GDM1 (cell line): ENCODE results near the gene KIF14.
A peak's percentile ranks its signal among the peaks of the same experiment; 100 is the strongest.

Source experiments
- DNase-seq: peaks from one replicate; lab custom pipeline; 2025; lab: John Stamatoyannopoulos, UW

Gene KIF14, protein sequence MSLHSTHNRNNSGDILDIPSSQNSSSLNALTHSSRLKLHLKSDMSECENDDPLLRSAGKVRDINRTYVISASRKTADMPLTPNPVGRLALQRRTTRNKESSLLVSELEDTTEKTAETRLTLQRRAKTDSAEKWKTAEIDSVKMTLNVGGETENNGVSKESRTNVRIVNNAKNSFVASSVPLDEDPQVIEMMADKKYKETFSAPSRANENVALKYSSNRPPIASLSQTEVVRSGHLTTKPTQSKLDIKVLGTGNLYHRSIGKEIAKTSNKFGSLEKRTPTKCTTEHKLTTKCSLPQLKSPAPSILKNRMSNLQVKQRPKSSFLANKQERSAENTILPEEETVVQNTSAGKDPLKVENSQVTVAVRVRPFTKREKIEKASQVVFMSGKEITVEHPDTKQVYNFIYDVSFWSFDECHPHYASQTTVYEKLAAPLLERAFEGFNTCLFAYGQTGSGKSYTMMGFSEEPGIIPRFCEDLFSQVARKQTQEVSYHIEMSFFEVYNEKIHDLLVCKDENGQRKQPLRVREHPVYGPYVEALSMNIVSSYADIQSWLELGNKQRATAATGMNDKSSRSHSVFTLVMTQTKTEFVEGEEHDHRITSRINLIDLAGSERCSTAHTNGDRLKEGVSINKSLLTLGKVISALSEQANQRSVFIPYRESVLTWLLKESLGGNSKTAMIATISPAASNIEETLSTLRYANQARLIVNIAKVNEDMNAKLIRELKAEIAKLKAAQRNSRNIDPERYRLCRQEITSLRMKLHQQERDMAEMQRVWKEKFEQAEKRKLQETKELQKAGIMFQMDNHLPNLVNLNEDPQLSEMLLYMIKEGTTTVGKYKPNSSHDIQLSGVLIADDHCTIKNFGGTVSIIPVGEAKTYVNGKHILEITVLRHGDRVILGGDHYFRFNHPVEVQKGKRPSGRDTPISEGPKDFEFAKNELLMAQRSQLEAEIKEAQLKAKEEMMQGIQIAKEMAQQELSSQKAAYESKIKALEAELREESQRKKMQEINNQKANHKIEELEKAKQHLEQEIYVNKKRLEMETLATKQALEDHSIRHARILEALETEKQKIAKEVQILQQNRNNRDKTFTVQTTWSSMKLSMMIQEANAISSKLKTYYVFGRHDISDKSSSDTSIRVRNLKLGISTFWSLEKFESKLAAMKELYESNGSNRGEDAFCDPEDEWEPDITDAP (N-terminal part only)

DNA sequence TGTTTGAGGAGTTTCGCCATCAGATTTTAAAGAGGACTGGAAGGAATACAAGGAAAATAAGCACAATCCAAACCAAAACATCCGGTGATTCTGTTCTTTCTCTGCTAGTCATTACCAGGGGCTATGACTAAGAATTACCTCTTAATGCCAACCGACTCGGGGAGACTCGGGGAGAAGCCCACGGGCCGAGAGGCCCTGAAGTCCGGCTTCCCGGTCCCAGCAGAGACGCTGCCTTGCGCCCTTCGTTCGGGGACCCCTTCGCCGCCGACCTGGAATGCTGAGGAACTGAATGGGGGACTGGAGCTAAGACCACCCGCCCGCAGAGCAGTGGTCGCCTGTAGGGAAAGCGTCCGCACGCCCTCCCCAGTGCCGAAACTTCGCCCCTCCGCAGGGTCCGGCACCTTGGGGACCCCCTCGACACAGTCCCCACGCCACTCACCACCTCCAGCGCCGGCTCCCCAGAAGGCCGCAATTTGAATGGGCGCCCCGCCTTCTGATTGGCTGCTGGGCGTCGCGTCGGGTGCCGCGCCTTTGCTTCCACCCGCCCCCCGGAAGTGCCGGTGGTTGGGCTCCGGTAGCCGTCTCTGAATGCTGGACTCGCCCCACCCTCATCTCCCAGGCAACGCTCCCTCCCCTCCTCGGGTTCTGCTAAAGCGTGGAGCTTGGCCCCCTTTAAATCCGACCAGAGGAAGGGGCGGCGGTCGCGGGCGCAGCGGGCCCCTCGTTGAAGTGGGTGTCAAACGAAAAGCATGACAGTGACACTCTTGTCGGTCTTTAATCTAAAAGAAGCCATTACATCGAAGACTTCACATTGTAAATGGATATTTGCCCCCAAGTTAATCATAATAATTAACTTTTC, at the start of gene KIF14:
Gene KIF14, minus strand, starts transcription at position 479 of the 859 bp plus-strand sequence. CDS start 2,028 bp downstream, outside the sequence.
- peak; percentile 90 for DNase-seq

DNA sequence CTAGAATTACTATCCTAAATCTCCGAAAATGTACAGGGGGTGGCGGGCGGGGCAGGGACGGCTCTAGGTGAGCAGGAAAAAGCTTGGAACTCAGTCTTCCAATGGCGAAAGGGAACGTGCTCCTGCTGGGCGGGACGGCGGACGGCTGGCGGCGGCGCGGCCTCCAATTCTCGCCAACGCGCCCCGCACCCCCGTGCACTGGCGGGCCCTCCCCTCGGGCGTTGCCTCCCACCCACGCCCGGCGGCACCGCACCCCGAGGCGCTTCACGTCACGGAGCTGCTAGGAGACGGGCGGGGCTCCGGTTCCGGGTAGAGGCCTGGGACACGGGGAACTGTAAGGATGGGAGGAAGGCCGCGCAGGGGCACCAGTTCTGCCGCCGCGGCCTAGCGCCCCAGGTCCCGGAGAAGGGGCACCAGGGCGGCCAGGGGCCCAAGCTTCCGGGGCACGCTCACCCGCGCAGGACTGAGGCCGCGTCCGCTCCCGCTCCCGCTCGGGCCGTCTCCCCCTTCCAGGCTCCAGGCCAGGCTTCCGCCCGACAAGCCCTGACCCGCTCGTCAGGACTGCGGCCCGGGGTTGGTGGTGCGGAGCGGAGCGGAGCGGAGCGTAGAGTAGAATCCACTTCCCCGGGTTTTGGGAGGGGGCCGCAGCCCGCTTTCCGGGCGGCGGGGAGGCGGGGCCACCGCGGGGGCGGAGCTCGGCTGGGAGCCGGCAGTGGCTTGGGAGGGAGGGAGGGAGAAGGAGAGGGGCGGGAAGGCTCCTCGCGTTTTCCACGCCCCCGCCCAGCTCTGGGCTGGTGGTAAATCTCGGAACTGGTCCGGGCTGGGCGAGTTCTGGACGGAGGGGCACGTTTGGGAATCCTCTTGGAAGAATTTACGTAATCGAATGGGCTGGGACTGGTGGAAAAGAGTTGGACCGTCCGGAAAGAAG, 49.0 kb upstream of the KIF14 start, which contains the start of gene DDX59:
Gene DDX59, minus strand, starts transcription at position 594 of the 928 bp plus-strand sequence. CDS start 3,167 bp downstream, outside the sequence.
- DNase-seq, result peak; percentile 96

- DNase-seq, result no peak
Observed at GRCh38 chr1:200668514-200669313, 48.2 kb upstream of the KIF14 start.

- DNase-seq, result no peak
Observed at GRCh38 chr1:200666309-200666708, 45.8 kb upstream of the KIF14 start.

DNA sequence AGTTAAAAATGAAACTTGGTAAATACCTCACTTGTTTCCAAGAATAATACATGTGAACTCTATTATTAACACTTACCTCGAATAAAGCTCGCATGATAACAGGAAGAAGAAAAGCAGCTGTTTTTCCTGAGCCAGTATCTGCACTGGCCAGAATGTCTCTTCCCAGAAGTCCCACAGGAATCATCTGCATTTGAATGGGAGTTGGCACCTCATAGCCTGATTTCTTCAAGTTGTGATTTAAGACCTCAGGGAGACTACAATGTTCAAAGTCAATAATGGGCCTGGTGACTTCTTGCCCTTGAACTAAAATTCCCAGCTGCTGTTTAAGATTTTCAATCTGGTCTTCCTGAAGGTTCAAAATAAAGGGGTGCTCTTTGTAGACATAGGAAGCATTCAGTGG, 45.3 kb upstream of the KIF14 start:
- no peak for DNase-seq

DNA sequence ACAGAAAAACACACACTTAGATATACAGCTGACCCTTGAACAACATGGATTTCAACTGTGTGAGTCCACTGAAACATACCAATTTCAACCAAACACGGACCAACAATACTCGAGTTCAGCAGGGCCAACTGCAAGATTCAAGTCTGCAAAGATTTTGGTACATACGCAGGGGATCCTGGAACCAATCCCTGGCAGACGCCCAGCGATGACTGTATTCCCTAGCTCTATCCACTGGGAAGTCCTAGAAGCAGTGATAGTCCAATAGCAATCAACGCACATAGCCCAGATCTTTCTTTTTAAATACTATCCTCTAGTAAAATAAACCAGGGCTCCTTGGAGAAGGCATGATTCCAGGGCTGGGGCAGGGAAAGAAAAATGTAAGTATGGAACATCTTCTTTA, 40.2 kb upstream of the KIF14 start:
- DNase-seq, result no peak

GRCh38 chr1:200659269-200659668, 38.7 kb upstream of the KIF14 start:
- no peak for DNase-seq

- no peak for DNase-seq
Observed at GRCh38 chr1:200658037-200658818, 37.7 kb upstream of the KIF14 start.

DNA sequence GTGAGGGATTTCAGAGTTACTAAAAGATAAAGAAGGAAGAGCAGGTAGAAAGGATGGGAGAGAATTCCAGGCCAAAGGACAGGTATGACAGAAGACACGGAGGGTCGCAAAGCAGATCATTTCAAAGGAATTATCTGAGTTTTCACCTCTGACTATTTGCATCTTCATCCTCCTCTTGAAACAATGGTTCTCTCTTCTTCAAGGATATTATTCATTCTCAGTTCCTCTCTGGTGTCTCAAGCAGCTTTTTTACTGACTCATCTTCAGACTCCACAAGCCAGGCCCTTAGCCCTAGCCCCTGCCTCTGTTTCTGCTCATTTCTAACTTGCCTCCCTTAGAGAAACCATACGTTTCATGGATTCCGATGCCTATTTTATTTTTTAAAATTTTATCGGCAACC, 34.1 kb upstream of the KIF14 start:
- DNase-seq, result no peak

DNA sequence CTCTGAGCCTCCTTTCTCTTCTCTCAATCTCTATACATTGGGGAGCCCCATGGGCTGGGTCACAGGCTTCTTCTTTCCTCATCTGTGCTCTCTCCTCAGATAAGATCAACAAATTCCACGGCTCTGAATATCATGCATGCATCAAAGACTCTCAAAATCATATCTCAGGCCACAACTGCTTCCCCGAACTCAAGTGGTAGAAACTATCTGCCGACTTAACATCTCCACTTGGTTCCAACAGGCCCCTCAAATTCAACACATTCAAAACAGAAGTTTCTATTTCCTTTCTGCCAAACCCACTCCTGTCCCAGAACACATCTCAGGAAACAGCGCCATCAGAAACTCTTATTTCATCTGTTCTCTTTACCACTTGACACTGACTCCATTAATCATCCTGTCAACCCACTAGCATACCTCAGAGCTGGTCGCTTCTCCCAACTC, 32.5 kb upstream of the KIF14 start:
- DNase-seq, result peak; percentile 38

DNA sequence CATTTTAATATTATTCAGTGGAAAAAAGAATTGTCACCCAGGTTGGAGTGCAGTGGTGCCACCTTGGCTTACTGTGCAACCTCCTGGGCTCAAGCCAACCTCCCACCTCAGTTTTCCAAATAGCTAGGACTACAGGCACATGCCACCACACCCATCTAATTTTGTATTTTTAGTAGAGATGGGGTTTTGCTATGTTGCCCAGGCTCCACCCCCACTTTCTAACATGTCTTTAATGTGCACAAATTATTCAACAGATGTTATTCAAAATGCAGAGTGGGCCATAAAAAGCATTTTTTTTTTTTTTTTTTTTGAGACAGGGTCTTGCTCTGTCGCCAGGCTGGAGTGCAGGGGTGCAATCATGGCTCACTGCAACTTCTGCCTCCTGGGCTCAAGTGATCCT, 31.8 kb upstream of the KIF14 start:
- DNase-seq, result no peak

- DNase-seq, result no peak
Observed at GRCh38 chr1:200646515-200646914, 26.0 kb upstream of the KIF14 start.

GRCh38 chr1:200644021-200644420, 23.5 kb upstream of the KIF14 start:
- no peak for DNase-seq

DNA sequence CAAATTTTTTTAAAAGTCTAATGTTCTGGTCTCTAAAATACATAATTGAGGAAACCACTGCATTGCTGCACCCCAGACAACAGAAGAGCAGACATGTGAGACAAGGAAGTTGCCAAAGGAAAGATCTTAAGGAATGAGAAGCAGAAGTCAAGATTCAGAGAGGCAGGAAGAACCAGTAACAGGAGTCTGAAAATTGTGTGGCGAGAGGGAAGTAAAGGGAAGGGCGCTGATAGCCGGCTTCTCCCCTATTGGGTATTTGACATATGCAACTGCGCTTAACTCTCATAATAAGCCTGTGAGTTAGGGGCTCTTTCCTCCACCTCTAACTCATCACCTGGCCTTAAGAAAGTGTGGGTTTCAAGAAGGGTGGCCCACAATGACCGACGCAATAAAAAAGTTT, 21.9 kb upstream of the KIF14 start:
- DNase-seq, result peak; percentile 66

DNA sequence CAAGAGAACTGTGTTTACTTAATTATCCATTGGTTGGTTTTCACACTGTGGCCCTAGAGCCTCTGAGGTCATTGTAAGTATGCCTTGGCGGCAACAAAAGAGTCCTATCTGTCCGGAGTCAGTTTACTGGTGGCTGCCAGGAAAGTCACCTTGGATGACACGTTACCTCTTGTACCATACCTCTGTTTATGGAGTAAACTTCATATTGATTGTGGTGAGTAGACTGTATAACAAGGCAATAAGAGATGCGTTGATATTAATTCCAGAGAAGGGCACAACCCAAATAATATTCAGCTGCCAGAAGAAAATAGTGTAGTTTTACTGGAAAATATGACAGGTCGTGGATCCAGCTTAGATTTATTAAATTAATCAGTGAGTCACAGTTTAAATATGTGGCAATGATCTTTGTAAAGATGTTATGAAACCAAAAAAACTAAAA, 20.4 kb upstream of the KIF14 start:
- no peak for DNase-seq

- no peak for DNase-seq
Observed at GRCh38 chr1:200640373-200640962, 19.9 kb upstream of the KIF14 start.

DNA sequence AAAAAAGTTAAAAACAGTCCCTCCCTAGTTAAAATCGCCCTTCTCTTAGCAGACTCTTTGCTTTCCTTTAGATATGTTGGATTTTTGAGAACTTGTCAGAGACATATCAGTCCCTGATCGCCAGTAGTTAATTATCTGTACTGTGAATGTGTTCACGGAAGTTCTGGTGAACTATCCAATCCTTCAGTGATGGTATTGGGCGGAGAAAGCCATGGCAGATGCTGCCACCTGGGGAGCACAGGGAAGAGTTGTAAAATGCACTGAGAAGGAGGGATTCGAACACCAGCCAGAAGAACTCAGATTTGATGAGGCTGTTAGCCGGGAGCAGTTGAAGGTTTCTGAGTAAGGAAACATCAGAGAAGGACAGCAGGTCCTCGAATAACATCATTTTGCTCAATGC, 17.5 kb upstream of the KIF14 start:
- DNase-seq, result no peak

- no peak for DNase-seq
Observed at GRCh38 chr1:200636681-200637080, 16.1 kb upstream of the KIF14 start.
